Fibroblast of the aortic adventitia (primary cell): Measurements from ENCODE around the gene SLC1A2. TPM values are rescaled to one million over a fixed set of nuclear protein-coding genes. Genes with fewer than 3 reads are reported as not detected.

ENCODE experiments used
- DNase-seq: peaks from one replicate; pipeline ENCODE4 v3.0.0-alpha.2; 2010; ENCODE audit warnings: low read depth
- H3K4me3 ChIP-seq: 2 replicates; pipeline ENCODE4 v1.5.1; 2011; ENCODE audit warnings: low read depth, mild to moderate bottlenecking, control low read depth, low read length, moderate library complexity
- CTCF ChIP-seq: IDR thresholded peaks from 2 replicates; pipeline ENCODE4 v1.5.1; 2011; ENCODE audit warnings: mild to moderate bottlenecking, low read length, control low read depth, inconsistent platforms; ENCODE audit not compliant: insufficient read depth
- total RNA-seq: library from RNA; depleted of rRNA; stranded (reverse); fragments of >200 nt; gene quantifications from 2 replicates; pipeline ENCODE4 v1.2.3, GENCODE V29; 2012; ENCODE audit warnings: low replicate concordance

Gene SLC1A2
- total RNA-seq, 1 donor = 23.6 TPM

- no peak for TF ChIP-seq CTCF
- no peak overlapping the region for H3K4me3 ChIP-seq
- DNase-seq = no peak
These were observed 29.4 kb downstream of the SLC1A2 start for GRCh38 chr11:35389897-35390465.

DNA sequence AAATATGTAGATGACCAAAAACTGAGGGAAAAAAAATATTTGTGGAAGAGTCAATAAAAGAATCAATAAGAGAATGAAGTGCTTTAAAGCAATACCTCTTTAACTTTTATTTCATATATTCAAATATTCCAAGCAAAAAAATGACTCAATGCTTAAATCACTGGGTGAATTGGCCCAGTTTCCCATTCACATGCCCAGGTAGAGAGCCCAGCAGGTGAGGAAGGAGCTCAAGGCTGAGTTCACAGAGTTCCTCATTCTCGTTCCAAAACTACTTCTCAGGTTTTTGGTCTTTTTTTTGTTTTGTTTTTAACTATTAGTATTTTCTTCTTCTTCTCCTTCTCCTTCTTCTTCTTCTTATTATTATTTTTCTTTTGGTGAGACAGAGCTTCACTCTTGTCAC is 30.2 kb downstream of the SLC1A2 start:
- DNase-seq = no peak
- no peak for TF ChIP-seq CTCF
- H3K4me3 ChIP-seq = no peak overlapping the region

DNA sequence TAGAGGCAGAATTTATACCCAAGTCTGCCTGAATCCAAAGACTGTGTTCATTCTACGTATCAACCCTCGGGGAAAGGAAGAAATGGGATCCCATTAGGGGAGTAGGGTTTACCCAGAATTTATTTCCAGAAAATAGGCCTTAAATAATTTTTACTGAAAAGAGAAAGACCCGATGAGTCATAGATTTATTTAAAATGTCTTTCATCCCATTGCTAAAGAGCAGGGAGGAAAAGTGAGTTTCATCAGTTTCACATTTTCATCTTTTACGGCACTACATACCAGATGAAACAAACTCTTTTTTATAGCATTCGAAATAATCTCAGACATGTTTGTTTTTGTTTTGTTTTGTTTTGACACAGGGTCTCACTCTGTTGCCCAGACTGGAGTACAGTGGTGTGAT is 31.3 kb downstream of the SLC1A2 start:
- H3K4me3 ChIP-seq = no peak overlapping the region
- TF ChIP-seq CTCF = no peak
- no peak for DNase-seq

- no peak overlapping the region for H3K4me3 ChIP-seq
- TF ChIP-seq CTCF = no peak
- peak; percentile 12 for DNase-seq
These were observed 32.0 kb downstream of the SLC1A2 start for GRCh38 chr11:35387111-35387982.

- TF ChIP-seq CTCF = no peak
- no peak overlapping the region for H3K4me3 ChIP-seq
- no peak for DNase-seq
These were observed 35.4 kb downstream of the SLC1A2 start for GRCh38 chr11:35383953-35384352.

DNA sequence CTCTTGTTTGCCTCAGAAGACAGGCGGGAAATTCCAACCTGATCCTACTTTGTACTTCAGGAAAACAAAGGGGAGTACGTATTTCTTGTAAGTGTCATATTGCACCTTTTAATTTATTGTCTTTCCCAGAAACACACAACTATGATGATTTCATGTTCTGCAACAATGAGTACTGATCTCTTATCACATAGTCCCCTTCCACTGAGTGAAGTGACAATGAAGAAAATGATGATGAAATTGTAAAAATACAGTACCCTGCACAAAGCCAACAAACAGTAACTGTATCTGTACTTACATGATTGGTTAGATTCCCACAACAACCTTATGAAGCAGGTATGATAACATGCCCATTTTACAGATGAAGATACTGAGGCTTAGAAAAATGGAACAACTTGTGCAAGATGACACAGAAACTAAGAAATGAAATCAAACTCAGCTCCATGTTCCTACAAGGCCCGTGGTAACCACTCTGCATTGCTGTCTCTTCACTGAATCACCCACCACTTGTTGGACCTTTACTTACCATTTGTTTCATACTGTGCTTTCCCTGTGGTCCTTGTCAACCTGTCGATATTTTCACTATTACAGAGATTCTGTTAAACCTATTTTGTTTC is 37.5 kb downstream of the SLC1A2 start:
- H3K4me3 ChIP-seq = no peak overlapping the region
- no peak for TF ChIP-seq CTCF
- no peak for DNase-seq
